Measurements from ENCODE around the gene MTERF2.

DNA sequence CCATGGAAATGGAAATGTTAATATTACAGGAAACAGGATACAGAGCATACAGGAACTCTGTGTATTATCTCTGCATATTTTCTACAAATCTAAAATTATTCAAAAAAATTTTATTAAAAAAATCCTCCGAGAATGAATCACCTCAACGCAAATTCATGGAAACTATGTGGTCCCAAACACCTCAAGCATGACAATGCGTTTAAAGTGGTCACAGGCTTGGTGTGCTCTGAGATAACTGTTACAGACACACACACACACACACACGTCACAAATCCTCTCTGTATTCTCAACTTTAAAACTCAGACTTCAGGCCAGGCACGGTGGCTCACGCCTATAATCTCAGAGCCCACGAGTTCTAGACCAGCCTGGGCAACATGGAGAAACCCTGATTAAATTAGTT is 45.3 kb upstream of the MTERF2 start:
- TF ChIP-seq ZNF174 (tag by site-specific recombination; IDR thresholded peaks at IDR 0.05): no peak
- TF ChIP-seq ZNF639 (tag by site-specific recombination; IDR thresholded peaks at IDR 0.05): no peak
- TF ChIP-seq, protein P1, sequence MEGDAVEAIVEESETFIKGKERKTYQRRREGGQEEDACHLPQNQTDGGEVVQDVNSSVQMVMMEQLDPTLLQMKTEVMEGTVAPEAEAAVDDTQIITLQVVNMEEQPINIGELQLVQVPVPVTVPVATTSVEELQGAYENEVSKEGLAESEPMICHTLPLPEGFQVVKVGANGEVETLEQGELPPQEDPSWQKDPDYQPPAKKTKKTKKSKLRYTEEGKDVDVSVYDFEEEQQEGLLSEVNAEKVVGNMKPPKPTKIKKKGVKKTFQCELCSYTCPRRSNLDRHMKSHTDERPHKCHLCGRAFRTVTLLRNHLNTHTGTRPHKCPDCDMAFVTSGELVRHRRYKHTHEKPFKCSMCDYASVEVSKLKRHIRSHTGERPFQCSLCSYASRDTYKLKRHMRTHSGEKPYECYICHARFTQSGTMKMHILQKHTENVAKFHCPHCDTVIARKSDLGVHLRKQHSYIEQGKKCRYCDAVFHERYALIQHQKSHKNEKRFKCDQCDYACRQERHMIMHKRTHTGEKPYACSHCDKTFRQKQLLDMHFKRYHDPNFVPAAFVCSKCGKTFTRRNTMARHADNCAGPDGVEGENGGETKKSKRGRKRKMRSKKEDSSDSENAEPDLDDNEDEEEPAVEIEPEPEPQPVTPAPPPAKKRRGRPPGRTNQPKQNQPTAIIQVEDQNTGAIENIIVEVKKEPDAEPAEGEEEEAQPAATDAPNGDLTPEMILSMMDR (tag by site-specific recombination; IDR thresholded peaks at IDR 0.05): no peak
- TF ChIP-seq ZSCAN5A (tag by site-specific recombination; IDR thresholded peaks at IDR 0.05): no peak
- no peak for TF ChIP-seq ZNF629 (tag by site-specific recombination; IDR thresholded peaks at IDR 0.05)
- no peak for TF ChIP-seq ZBTB21 (tag by site-specific recombination; IDR thresholded peaks at IDR 0.05)
- no peak for TF ChIP-seq SALL2 (tag by site-specific recombination; IDR thresholded peaks at IDR 0.05; ENCODE audit: borderline replicate concordance)

Measured in HEK293 (cell line).